ENCODE results near the gene CDC25C.
"Not testable (repeated sequence)": the region's sequence is repeated elsewhere in the genome, so short reads cannot be mapped to it uniquely, and the experiment has no call there.

Gene CDC25C

DNA sequence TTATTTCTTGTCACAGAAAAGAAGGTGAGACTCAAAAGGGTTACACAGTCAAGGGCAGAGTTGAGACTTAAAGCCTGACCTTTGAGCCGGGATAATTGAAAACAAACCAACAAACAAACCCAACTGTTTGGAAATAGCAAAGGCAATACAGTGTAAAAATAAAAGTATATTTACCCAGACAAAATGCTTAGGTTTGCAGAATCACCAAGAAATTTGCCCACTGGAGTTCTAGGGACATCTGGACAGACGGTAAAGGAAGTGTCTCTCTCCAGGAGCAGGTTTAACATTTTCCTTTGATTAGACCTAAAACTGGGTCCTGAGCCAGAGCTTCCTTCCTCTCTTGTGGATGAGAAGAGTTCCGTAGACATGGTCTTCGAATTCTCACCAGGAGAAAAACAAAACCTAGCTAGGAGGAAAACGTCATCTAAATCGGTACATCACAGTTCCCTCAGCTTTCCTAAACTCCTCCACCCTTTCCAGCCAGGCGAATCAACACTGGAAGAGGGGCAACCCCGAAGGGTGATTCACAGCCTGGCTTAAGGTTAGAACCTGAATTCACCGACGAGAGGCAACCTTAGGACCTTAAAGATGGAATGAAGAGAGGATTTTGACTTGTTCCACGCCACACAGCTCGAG lies 673 bp downstream of the CDC25C start:
- Histone ChIP-seq H2AFZ (peak overlapping the region; percentile 69), H3K27ac (no peak overlapping the region), H3K79me2 (no peaks in the 10 kb centered on the region), H3K4me2 (ENCODE audit: low read length) (peak overlapping the region; percentile 90), H3K27me3 (ENCODE audit: control insufficient read depth, insufficient read depth, low read length) (no peaks in the 10 kb centered on the region), H3K4me1 (peaks cover 7% of the 10 kb centered on the region), H3K4me3 (ENCODE audit: low read depth, low read length) (peak overlapping the region; percentile 53), H3K9me3 (ENCODE audit: control insufficient read depth, low read length) (no peaks in the 10 kb centered on the region), H3K36me3 (ENCODE audit: control insufficient read depth, insufficient read depth, low read length) (no peaks in the 10 kb centered on the region), H3K9ac (no peak overlapping the region)
- TF ChIP-seq, protein P1, sequence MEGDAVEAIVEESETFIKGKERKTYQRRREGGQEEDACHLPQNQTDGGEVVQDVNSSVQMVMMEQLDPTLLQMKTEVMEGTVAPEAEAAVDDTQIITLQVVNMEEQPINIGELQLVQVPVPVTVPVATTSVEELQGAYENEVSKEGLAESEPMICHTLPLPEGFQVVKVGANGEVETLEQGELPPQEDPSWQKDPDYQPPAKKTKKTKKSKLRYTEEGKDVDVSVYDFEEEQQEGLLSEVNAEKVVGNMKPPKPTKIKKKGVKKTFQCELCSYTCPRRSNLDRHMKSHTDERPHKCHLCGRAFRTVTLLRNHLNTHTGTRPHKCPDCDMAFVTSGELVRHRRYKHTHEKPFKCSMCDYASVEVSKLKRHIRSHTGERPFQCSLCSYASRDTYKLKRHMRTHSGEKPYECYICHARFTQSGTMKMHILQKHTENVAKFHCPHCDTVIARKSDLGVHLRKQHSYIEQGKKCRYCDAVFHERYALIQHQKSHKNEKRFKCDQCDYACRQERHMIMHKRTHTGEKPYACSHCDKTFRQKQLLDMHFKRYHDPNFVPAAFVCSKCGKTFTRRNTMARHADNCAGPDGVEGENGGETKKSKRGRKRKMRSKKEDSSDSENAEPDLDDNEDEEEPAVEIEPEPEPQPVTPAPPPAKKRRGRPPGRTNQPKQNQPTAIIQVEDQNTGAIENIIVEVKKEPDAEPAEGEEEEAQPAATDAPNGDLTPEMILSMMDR (IDR thresholded peaks at IDR 0.05), result no peak

DNA sequence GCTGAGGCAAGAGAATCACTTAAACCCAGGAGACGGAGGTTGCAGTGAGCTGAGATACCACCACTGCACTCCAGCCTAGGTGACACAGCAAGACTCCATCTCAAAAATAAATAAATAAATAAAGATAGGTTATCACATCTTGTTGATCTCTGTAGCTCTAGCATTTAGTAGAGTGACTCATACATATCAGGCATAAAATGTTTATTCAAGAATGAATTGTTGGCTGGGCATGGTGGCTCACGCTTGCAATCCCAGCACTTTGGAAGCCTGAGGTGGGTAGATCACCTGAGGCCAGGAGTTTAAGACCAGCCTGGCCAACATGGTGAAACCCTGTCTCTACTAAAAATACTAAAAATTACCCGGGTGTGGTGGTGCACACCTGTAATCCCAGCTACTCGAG lies 13.4 kb downstream of the CDC25C start:
- H3K4me3 ChIP-seq (ENCODE audit: low read depth, low read length); H3K4me1 ChIP-seq: not testable (repeated sequence)

DNA sequence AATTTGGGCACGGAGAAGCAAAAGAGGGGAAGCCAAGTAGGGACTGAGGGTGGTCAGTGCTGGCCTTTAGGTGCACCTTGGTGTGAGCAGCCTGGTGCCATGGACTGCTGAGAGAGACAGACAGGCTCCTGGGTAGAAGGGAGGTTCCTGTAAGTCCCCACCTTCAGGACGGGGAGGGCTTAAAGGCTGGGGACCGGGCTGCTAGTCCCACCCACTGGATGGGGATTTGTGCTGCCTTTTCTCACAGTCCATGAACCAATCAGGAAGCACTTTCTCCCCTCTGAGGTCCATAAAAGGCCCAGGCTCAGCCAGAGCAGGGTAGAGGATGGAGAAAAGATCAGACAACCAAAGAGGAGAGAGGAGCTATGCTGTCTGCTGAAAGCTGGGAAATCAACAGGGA lies 15.2 kb downstream of the CDC25C start:
- H3K79me2 ChIP-seq, result no peaks in the 10 kb centered on the region
- no peak overlapping the region for H2AFZ ChIP-seq
- no peak overlapping the region for H3K9ac ChIP-seq
- H3K4me1 ChIP-seq, result no peaks in the 10 kb centered on the region
- TF ChIP-seq, protein P1 (IDR thresholded peaks at IDR 0.05), result no peak
- H3K4me3 ChIP-seq (ENCODE audit: low read depth, low read length), result no peak overlapping the region
- no peaks in the 10 kb centered on the region for H3K36me3 ChIP-seq (ENCODE audit: control insufficient read depth, insufficient read depth, low read length)
- no peak overlapping the region for H3K4me2 ChIP-seq (ENCODE audit: low read length)
- H3K9me3 ChIP-seq (ENCODE audit: control insufficient read depth, low read length), result no peaks in the 10 kb centered on the region
- H3K27ac ChIP-seq, result no peak overlapping the region
- H3K27me3 ChIP-seq (ENCODE audit: control insufficient read depth, insufficient read depth, low read length), result no peaks in the 10 kb centered on the region

More for the DNA sequence above, 13.4 kb downstream of the CDC25C start:
- not testable (repeated sequence) for H2AFZ ChIP-seq; H3K4me2 ChIP-seq (ENCODE audit: low read length); H3K9ac ChIP-seq; H3K9me3 ChIP-seq (ENCODE audit: control insufficient read depth, low read length); H3K36me3 ChIP-seq (ENCODE audit: control insufficient read depth, insufficient read depth, low read length); H3K27ac ChIP-seq; H3K79me2 ChIP-seq; H3K27me3 ChIP-seq (ENCODE audit: control insufficient read depth, insufficient read depth, low read length)

DNA sequence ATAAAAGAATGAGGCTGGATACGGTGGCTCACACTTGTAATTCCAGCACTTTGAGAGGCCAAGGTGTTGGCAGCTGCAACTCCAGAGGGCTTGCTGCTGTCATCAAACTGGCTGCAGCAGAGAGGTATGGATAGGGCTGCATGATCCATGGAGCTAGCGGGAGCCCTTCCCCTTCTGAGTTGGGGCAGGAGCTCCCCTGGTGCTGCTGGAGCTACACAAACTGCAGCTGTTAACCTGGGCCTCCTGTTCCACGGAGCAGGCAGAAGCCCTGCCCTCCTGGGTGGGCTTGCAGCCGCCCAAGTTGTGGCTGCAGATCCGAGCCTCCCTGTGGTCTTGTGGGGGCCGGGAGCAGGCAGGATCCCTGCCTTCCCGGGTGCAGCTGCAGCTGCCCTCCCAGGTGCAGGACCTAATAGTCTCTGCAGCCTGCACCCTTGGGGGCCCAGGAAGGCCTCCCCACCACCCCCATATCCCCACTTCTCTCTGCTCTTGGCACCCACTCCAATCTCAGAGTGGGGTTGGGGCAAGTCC lies 15.8 kb downstream of the CDC25C start:
- Histone ChIP-seq H3K9ac (no peak overlapping the region), H3K4me3 (ENCODE audit: low read depth, low read length) (no peak overlapping the region), H3K4me2 (ENCODE audit: low read length) (no peak overlapping the region), H3K4me1 (no peaks in the 10 kb centered on the region), H3K36me3 (ENCODE audit: control insufficient read depth, insufficient read depth, low read length) (no peaks in the 10 kb centered on the region), H3K9me3 (ENCODE audit: control insufficient read depth, low read length) (no peaks in the 10 kb centered on the region), H3K79me2 (no peaks in the 10 kb centered on the region), H3K27me3 (ENCODE audit: control insufficient read depth, insufficient read depth, low read length) (no peaks in the 10 kb centered on the region), H2AFZ (no peak overlapping the region), H3K27ac (no peak overlapping the region)
- TF ChIP-seq, protein P1 (IDR thresholded peaks at IDR 0.05), result no peak

DNA sequence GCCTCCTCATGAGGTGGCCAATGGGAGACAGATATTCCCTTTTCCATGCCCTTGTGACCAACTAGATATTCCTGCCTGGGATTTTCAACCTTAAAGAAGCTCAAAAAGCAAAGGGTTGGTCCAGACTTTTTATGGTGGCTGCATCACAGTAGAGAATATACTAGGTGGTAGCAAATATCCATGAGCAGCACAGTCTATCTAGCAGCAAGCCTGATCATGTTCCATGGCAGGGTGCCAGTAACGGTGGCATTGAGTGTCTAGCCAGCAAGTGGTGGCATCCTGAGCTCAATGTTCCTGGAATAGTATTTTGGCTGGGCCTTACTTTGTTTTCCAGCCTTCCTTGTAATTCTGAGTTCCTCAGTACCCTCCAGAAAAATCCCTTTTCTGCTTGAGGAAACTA lies 25.8 kb downstream of the CDC25C start:
- Histone ChIP-seq H3K9me3 (ENCODE audit: control insufficient read depth, low read length) (no peaks in the 10 kb centered on the region), H3K36me3 (ENCODE audit: control insufficient read depth, insufficient read depth, low read length) (no peaks in the 10 kb centered on the region), H3K79me2 (no peaks in the 10 kb centered on the region), H3K4me1 (no peaks in the 10 kb centered on the region), H3K4me2 (ENCODE audit: low read length) (no peak overlapping the region), H3K27ac (no peak overlapping the region), H3K4me3 (ENCODE audit: low read depth, low read length) (no peak overlapping the region), H3K9ac (no peak overlapping the region), H2AFZ (no peak overlapping the region), H3K27me3 (ENCODE audit: control insufficient read depth, insufficient read depth, low read length) (no peaks in the 10 kb centered on the region)
- TF ChIP-seq, protein P1 (IDR thresholded peaks at IDR 0.05), result no peak
